ENCODE measurements around the gene ANK2.

The ANK2 gene

GRCh38 chr4:113278324-113278934, 229.0 kb downstream of the ANK2 start:
- H4K20me1 ChIP-seq (ENCODE audit: insufficient read depth): no peaks in the 10 kb centered on the region
- H3K9ac ChIP-seq: no peak overlapping the region
- no peak overlapping the region for H2AFZ ChIP-seq (ENCODE audit: low read depth)
- H3K79me2 ChIP-seq (ENCODE audit: insufficient read depth, low read depth): no peaks in the 10 kb centered on the region
- H3K27me3 ChIP-seq (ENCODE audit: insufficient read depth, low read depth): no peaks in the 10 kb centered on the region
- no peak overlapping the region for H3K4me3 ChIP-seq (IDR thresholded peaks at IDR 0.05; ENCODE audit: insufficient read depth, low read depth, low read length)
- TF ChIP-seq CTCF (conservative IDR thresholded peaks at IDR 0.05; ENCODE audit: low read depth, low read length): peak; percentile 75
- no peak overlapping the region for H3K4me2 ChIP-seq
- H3K27ac ChIP-seq: no peak overlapping the region
- H3K4me1 ChIP-seq (ENCODE audit: low read depth, poor library complexity, severe bottlenecking): no peaks in the 10 kb centered on the region
- no peaks in the 10 kb centered on the region for H3K36me3 ChIP-seq (ENCODE audit: insufficient read depth)

GRCh38 chr4:113285501-113285900, 236.0 kb downstream of the ANK2 start:
- Histone ChIP-seq H3K4me2 (no peak overlapping the region), H3K4me3 (IDR thresholded peaks at IDR 0.05; ENCODE audit: insufficient read depth, low read depth, low read length) (no peak overlapping the region), H3K27ac (no peak overlapping the region), H2AFZ (ENCODE audit: low read depth) (no peak overlapping the region), H4K20me1 (ENCODE audit: insufficient read depth) (no peaks in the 10 kb centered on the region), H3K4me1 (ENCODE audit: low read depth, poor library complexity, severe bottlenecking) (no peaks in the 10 kb centered on the region), H3K27me3 (ENCODE audit: insufficient read depth, low read depth) (no peaks in the 10 kb centered on the region), H3K79me2 (ENCODE audit: insufficient read depth, low read depth) (no peaks in the 10 kb centered on the region), H3K9ac (no peak overlapping the region), H3K36me3 (ENCODE audit: insufficient read depth) (no peaks in the 10 kb centered on the region)
- no peak for TF ChIP-seq CTCF (conservative IDR thresholded peaks at IDR 0.05; ENCODE audit: low read depth, low read length)

- Histone ChIP-seq H3K4me2 (no peak overlapping the region), H3K9ac (no peak overlapping the region), H4K20me1 (ENCODE audit: insufficient read depth) (no peaks in the 10 kb centered on the region), H3K36me3 (ENCODE audit: insufficient read depth) (no peaks in the 10 kb centered on the region), H2AFZ (ENCODE audit: low read depth) (no peak overlapping the region), H3K27me3 (ENCODE audit: insufficient read depth, low read depth) (no peaks in the 10 kb centered on the region), H3K4me3 (IDR thresholded peaks at IDR 0.05; ENCODE audit: insufficient read depth, low read depth, low read length) (no peak overlapping the region), H3K79me2 (ENCODE audit: insufficient read depth, low read depth) (no peaks in the 10 kb centered on the region), H3K4me1 (ENCODE audit: low read depth, poor library complexity, severe bottlenecking) (no peaks in the 10 kb centered on the region), H3K27ac (no peak overlapping the region)
- TF ChIP-seq CTCF (conservative IDR thresholded peaks at IDR 0.05; ENCODE audit: low read depth, low read length): no peak
Measured at GRCh38 chr4:113288257-113288656, 238.8 kb downstream of the ANK2 start.

- H3K4me1 ChIP-seq (ENCODE audit: low read depth, poor library complexity, severe bottlenecking): no peaks in the 10 kb centered on the region
- no peak overlapping the region for H3K27ac ChIP-seq
- no peaks in the 10 kb centered on the region for H3K79me2 ChIP-seq (ENCODE audit: insufficient read depth, low read depth)
- H3K36me3 ChIP-seq (ENCODE audit: insufficient read depth): no peaks in the 10 kb centered on the region
- H3K4me2 ChIP-seq: no peak overlapping the region
- no peak overlapping the region for H3K4me3 ChIP-seq (IDR thresholded peaks at IDR 0.05; ENCODE audit: insufficient read depth, low read depth, low read length)
- no peak overlapping the region for H2AFZ ChIP-seq (ENCODE audit: low read depth)
- H4K20me1 ChIP-seq (ENCODE audit: insufficient read depth): no peaks in the 10 kb centered on the region
- no peak overlapping the region for H3K9ac ChIP-seq
- H3K27me3 ChIP-seq (ENCODE audit: insufficient read depth, low read depth): no peaks in the 10 kb centered on the region
- no peak for TF ChIP-seq CTCF (conservative IDR thresholded peaks at IDR 0.05; ENCODE audit: low read depth, low read length)
Measured at GRCh38 chr4:113288696-113289095, 239.2 kb downstream of the ANK2 start.
